ENCODE results near the gene IQCM.

The IQCM gene

DNA sequence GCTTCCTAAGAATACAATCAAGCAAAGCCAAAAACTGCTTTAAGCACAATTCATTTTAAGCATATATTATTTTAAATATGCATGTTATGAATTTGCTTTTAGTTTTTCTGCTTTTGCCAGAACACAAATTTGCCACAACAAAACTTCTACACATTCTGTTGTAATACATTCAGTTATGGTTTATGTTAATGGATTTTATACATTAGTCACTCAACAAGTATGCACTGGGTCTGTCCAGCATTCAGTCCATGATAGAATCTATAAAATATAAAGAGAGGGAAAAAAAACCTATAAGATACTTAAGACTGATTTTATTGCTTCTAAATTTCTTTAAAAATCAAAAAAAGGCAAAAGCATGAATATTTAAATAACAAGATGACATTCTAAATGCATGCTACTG, 22.2 kb downstream of the IQCM start:
- in situ Hi-C loops (cut with HindIII; ENCODE audit: low pct_ligation_motif_present, low sequenced_read_pairs): no loop called here
- Histone ChIP-seq H3K27ac (no peak overlapping the region), H3K27me3 (replicated peaks) (no peaks in the 10 kb centered on the region), H3K36me3 (replicated peaks) (no peaks in the 10 kb centered on the region), H3K4me3 (ENCODE audit: low read depth, low read length) (no peak overlapping the region)
- no peak for DNase-seq
- TF ChIP-seq, protein P1, sequence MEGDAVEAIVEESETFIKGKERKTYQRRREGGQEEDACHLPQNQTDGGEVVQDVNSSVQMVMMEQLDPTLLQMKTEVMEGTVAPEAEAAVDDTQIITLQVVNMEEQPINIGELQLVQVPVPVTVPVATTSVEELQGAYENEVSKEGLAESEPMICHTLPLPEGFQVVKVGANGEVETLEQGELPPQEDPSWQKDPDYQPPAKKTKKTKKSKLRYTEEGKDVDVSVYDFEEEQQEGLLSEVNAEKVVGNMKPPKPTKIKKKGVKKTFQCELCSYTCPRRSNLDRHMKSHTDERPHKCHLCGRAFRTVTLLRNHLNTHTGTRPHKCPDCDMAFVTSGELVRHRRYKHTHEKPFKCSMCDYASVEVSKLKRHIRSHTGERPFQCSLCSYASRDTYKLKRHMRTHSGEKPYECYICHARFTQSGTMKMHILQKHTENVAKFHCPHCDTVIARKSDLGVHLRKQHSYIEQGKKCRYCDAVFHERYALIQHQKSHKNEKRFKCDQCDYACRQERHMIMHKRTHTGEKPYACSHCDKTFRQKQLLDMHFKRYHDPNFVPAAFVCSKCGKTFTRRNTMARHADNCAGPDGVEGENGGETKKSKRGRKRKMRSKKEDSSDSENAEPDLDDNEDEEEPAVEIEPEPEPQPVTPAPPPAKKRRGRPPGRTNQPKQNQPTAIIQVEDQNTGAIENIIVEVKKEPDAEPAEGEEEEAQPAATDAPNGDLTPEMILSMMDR (IDR thresholded peaks at IDR 0.05; ENCODE audit: low read depth, low read length, missing control alignments): no peak

DNA sequence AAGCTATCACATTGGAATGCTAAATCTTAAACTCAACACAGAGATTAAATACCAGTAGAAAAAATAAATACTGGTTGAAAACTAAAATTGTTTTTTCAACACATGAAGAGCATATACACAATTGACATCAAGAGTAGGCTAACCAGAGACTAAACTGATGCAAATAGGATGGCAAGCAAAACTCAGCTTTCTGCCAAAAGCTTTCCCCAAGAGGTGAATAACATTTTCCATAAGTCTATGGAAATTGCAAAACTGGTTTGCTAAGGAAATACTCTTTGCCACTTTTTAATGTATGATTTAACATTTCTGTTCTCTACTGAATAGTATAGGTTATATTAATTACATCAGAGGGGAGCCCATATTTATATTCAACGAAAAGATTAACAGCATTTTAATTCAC, 23.8 kb downstream of the IQCM start:
- TF ChIP-seq, protein P1 (IDR thresholded peaks at IDR 0.05; ENCODE audit: low read depth, low read length, missing control alignments): no peak
- H3K27ac ChIP-seq: no peak overlapping the region
- no peaks in the 10 kb centered on the region for H3K36me3 ChIP-seq (replicated peaks)
- no peaks in the 10 kb centered on the region for H3K27me3 ChIP-seq (replicated peaks)
- in situ Hi-C loops (cut with HindIII; ENCODE audit: low pct_ligation_motif_present, low sequenced_read_pairs): no loop called here
- no peak overlapping the region for H3K4me3 ChIP-seq (ENCODE audit: low read depth, low read length)
- DNase-seq: no peak

DNA sequence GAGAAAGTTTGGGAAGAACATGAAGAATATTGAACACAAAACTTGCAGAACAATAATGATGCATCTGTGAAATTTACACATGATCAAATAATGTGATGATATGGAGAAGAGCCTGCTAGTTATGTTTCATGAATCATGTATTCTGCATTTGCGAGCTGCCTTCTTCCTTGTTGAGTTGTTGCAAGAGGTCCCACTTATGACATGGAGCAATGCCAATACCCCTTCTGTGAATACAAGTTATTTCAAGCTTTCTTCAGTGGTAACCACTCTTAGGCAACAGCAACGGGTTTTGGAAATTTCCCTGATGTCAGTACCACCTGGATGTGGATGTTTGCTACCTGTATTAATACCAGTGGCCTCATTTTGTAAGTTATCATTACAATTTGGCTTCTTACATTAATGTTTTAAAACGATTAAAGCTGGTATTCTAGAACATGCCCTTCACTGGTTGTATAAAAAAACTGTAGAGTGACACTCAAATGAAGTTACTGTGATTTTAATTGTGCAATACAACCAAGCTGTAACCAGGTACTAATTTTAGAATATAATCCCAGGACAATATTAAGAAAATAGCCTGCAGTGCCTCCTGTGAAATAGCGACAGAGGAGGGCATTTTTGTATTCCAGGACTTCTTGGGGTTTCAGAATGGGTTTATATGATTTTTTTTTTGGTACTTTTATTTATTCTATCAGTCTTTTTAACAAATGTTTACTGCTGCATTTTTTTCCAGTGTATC, 25.3 kb downstream of the IQCM start:
- H3K27me3 ChIP-seq (replicated peaks): no peaks in the 10 kb centered on the region
- in situ Hi-C loops (cut with HindIII; ENCODE audit: low pct_ligation_motif_present, low sequenced_read_pairs): no loop called here
- TF ChIP-seq, protein P1 (IDR thresholded peaks at IDR 0.05; ENCODE audit: low read depth, low read length, missing control alignments): no peak
- H3K27ac ChIP-seq: no peak overlapping the region
- H3K36me3 ChIP-seq (replicated peaks): no peaks in the 10 kb centered on the region
- no peak overlapping the region for H3K4me3 ChIP-seq (ENCODE audit: low read depth, low read length)
- no peak for DNase-seq

DNA sequence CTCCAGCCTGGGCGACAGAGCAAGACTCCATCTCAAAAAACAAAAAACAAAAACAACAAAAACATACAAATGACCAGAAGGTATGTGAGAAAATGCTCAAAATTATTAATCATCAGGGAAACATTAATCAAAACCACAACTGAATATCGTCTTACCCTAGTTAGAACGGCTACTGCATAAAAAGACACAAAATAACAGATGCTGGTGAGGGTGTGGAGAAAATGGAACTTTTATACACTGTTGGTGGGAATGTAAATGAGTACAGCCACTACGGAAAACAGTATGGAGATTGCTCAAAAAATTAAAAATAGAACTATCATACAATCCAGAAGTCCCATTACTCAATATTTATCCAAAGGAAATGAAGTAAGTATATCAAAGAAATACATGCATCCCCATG, 27.3 kb downstream of the IQCM start:
- DNase-seq: no peak
- TF ChIP-seq, protein P1 (IDR thresholded peaks at IDR 0.05; ENCODE audit: low read depth, low read length, missing control alignments): no peak
- in situ Hi-C loops (cut with HindIII; ENCODE audit: low pct_ligation_motif_present, low sequenced_read_pairs): no loop called here
- H3K27me3 ChIP-seq (replicated peaks): no peaks in the 10 kb centered on the region
- H3K4me3 ChIP-seq (ENCODE audit: low read depth, low read length): no peak overlapping the region
- no peaks in the 10 kb centered on the region for H3K36me3 ChIP-seq (replicated peaks)
- H3K27ac ChIP-seq: no peak overlapping the region

DNA sequence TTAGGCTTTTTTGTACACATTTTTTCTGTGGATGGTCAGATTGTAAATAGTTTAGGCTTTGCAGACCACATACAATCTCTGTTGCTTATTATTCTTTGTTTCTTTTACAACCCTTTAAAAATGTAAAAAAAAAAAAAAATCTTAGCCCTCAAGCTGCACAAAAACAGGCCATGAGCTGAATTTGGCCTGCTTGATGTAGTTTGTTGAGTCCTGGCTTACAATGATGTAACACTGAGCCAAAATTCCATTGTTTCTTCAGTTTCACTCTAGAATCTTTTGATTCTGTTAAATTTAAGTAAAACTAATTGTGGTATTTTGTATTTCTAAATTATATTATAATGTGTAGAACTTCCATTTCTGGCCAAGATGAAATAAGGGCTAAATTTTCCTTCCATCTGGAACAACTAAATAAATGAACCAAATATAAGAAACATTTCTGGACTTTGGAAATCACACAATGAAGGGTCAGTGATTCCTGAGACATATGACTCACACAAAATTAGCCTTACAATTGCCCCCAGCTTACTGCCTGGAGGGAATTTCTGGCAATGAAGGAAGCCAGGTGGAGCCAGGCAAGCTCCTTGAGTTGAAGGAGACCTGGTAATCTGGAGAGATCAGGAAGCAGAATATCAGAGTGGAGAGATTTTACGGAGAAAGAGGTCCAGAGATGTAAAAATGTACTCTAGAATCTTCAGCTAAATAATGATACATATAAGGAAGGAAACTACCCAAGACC, 29.8 kb downstream of the IQCM start:
- no peak for DNase-seq
- TF ChIP-seq, protein P1 (IDR thresholded peaks at IDR 0.05; ENCODE audit: low read depth, low read length, missing control alignments): no peak
- H3K27ac ChIP-seq: no peak overlapping the region

More for the DNA sequence above, 29.8 kb downstream of the IQCM start:
- H3K4me3 ChIP-seq (ENCODE audit: low read depth, low read length): no peak overlapping the region
- in situ Hi-C loops (cut with HindIII; ENCODE audit: low pct_ligation_motif_present, low sequenced_read_pairs): no loop called here
- no peaks in the 10 kb centered on the region for H3K27me3 ChIP-seq (replicated peaks)
- H3K36me3 ChIP-seq (replicated peaks): no peaks in the 10 kb centered on the region
